Subcutaneous adipose tissue (tissue), 4 donors: Measurements from ENCODE around the gene PKHD1. TPM values are rescaled to one million over a fixed set of nuclear protein-coding genes. Genes with fewer than 3 reads are reported as not detected.

Source experiments
- total RNA-seq, 4 donors: library from RNA; depleted of rRNA; stranded (reverse); fragments of >200 nt; gene quantifications; one replicate each; pipeline ENCODE4 v1.1.0, GENCODE V29; 2016
- TF ChIP-seq, protein P1 (sequence below): fragments of 450-650 bp; IDR thresholded peaks from one replicate; pipeline ENCODE4 v1.5.1; 2016; ENCODE audit warnings: low read depth, mild to moderate bottlenecking, control low read depth, antibody characterized with exemption, moderate library complexity

Gene PKHD1
- total RNA-seq, 4 donors from 2014 or later: under 0.01 to 1.1 (median 0.35) TPM

DNA sequence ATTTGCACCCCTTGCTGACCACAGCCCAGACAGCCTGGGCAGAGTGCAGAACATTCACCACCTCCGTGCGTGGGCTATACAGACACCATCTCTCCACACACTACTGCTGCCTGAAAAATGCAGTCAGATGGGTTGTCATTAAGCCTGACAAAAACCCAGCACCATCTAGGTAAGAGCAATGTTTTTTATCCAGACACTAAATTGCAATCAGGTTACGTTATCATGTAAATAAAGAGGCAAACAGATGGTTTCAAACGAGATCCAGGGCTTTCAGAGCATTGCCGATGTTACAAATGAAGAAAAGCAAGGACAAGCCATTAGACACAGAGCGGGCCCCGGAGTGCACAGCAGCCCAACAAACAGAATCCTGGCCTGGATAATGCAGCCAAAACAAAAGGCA is 269.6 kb downstream of the PKHD1 start:
- TF ChIP-seq, protein P1, sequence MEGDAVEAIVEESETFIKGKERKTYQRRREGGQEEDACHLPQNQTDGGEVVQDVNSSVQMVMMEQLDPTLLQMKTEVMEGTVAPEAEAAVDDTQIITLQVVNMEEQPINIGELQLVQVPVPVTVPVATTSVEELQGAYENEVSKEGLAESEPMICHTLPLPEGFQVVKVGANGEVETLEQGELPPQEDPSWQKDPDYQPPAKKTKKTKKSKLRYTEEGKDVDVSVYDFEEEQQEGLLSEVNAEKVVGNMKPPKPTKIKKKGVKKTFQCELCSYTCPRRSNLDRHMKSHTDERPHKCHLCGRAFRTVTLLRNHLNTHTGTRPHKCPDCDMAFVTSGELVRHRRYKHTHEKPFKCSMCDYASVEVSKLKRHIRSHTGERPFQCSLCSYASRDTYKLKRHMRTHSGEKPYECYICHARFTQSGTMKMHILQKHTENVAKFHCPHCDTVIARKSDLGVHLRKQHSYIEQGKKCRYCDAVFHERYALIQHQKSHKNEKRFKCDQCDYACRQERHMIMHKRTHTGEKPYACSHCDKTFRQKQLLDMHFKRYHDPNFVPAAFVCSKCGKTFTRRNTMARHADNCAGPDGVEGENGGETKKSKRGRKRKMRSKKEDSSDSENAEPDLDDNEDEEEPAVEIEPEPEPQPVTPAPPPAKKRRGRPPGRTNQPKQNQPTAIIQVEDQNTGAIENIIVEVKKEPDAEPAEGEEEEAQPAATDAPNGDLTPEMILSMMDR: no peak

DNA sequence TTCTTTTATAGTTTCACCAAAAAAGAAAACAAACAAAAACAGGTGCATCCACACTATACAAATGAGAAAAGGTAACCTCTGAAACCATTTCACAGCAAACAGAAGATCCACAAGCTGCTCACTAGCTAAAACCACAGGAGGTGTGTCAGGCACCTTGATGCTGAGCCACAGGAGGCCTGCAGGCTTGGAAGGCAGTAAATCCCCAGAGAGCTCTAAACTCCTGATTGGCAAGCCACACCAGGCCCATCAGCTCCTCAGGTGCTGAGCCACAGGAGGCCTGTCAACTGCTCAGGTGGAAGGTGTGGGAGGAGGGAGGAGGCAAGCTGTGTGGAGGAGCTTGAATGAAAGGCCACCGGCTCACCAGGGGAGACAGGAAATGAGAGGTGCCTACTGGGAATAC is 273.0 kb downstream of the PKHD1 start:
- TF ChIP-seq, protein P1: no peak

DNA sequence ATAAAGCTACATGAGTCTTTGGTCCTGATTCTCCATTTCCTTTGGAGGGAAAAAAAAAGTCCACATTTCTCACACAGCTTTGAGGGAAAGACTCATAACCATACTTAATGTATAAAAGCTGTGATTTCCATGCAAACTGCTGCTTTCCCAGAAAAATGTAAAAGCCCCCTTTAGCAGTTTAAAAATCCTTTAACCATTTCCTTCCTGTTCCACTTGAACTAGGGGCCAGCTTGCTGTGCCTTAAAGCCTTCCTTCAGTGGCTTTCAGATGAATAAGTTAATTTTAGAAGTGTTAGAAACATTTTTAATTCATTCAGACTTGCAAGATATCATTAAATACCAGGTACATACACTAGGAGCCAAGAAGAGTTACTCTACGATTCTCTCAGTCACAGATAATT is 273.5 kb downstream of the PKHD1 start:
- TF ChIP-seq, protein P1: no peak

DNA sequence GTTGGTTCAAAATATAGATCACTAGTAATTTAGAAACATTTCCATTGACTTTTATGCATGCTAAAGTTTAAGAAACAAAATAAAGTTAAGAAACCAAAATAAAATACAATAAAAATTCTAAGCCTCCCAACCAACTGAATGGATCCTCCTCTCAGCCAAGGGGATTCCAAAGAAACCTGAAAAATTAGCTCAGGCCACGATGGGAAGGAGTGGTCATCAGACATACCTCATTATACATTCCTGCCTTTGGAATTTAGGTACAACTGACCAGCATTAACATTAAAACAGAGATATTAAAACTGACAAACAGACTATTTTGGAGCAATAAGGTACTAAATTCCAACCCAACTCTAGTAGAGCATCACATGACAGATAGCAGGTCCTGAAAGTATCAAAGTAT is 275.2 kb downstream of the PKHD1 start:
- TF ChIP-seq, protein P1: no peak

DNA sequence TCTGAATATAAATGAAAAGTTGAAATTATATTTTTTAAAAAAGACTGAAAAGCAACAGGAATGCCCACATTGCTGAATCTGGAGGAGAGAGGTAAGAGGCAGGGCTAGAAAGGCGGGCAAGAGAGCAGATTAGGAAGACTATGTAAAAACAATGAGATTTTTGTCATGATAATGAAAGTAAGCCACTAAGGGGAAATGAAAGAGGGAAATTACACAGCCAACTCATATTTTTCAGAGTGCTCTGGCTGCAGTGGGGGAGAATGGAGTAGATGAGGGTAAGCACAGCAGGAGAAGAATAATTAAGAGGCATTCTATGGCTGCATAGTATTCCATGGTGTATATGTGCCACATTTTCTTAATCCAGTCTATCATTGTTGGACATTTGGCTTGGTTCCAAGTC is 281.9 kb downstream of the PKHD1 start:
- TF ChIP-seq, protein P1: no peak

DNA sequence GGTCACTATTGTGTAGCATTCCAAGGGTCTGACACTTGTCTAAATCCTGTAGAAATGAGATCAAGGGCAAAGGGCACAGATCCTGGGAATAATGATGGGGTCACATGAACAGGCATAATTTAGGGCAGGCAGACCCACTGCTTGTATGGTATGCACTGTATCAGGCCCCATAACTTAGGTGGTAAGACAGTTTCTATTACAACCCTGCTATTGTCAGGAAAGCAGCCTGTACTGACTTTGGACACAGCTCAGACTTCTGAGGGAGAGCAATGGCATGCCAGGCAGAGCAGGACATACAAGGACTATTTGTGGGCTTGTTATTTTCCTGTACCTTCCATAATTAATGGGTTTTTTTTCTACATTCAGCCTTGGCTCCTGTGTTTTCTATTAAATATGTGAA is 286.8 kb downstream of the PKHD1 start:
- TF ChIP-seq, protein P1: no peak

DNA sequence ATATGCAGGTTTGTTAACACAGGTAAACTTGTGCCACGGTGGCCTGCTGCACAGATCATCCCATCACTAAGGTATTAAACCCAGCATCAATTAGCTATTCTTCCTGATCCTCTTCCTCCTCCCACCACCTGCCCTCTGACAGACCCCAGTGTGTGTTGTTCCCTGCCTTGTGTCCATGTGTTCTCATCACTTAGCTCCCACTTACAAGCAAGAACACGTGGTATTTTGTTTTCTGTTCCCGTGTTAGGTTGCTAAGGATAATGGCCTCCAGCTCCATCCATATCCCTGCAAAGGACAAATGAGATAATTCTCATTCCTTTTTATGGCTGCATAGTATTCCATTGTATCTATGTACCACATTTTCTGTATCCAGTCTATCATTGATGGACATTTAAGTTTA is 294.0 kb downstream of the PKHD1 start:
- TF ChIP-seq, protein P1: no peak
